Activated gamma-delta T cell treated with anti-CD3 and anti-CD28 coated beads, Interleukin-2, amount 50 U/mL, for 16 hours (primary cell): ENCODE results near the gene ACTC1.
"Not testable (repeated sequence)": the region's sequence is repeated elsewhere in the genome, so short reads cannot be mapped to it uniquely, and the experiment has no call there.

ENCODE experiments used
- DNase-seq: peaks from one replicate; pipeline ENCODE4 v3.0.0-alpha.2; 2020; ENCODE audit warnings: low read depth

Gene ACTC1

DNA sequence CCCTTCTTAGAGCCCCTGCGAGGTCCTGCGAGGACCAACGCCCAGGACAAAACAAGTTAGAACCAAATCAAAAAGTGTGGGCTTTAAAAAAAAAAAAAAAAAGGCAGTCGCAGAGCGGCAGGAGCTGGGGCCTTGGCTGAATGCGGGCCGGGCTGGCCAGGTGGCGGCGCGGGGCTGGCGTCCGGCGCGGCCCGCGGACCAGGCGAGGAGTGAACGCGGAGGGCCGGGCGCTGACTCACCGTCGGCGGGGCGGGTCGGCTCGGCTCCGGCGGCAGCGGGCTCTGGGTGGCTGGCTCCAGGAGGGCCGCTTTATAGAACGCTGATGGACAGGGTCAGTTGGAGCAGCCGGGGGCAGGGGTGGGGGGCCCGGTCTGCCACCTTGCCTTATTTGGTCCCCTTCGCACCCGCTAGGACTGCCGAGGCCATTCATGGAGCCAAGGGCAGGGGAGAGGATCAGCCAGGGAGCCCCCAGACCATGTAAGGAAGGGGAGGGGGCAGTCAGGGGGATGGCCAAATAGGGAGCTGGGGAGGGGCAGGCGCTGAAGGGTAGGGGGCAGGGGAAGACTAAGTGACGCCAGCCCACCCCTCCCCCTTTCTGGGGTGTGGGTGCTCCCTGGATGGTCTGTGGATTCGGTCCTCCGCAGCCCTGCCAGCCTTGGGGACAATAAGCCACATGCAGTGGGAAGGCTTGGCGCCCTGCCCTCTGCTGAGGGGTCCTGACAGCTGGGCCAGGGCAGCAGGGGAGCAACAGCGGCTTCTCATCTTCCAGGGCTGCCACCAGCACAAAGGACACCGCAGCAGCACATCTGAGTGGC is at the start of gene ACTC1:
Gene ACTC1 (minus strand): TSS at position 283 of the 815 bp plus-strand sequence. CDS start 741 bp downstream, outside the sequence.
- DNase-seq = no peak

- no peak for DNase-seq
Measured at GRCh38 chr15:34841262-34841725, 45.9 kb upstream of the ACTC1 start.

GRCh38 chr15:34838282-34838681 is 42.9 kb upstream of the ACTC1 start:
- DNase-seq = no peak

DNA sequence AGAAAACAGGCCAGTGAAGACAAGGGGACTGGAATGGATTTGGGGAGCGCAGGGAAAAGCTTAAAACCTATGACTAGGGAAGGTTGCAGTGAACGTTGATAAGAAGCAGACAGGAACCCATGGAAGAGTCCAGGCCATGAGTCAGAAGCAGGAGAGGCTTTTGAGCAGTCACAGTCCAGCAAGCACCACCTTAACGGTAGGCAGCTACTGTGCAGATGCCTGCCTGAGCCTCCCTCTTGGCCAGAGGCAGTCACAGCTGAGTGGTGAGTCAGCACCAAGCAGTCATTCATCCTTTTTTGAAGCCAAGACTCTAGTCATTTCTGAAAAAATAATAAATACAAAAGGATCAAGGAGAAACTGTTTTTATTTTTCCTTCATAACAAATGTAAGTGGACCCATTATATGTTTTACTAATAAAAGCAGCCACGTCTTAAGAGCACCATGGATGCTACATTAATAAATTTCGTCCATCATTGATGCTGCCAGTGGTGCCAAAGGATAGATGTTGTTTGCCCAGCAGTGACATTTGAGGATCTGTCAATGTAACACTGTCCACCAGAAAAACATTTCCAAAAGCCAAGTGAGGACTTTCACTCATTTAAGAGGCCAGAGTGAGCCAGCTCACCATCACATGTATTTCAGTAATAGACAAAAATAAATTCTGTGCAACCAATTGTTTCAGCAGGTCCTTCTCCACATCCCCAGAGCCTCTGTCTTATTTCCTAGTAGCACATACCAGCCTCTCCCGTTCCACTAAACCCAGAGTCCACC is 42.1 kb upstream of the ACTC1 start:
- DNase-seq = no peak

GRCh38 chr15:34828145-34828911 is 33.0 kb upstream of the ACTC1 start:
- no peak for DNase-seq

DNA sequence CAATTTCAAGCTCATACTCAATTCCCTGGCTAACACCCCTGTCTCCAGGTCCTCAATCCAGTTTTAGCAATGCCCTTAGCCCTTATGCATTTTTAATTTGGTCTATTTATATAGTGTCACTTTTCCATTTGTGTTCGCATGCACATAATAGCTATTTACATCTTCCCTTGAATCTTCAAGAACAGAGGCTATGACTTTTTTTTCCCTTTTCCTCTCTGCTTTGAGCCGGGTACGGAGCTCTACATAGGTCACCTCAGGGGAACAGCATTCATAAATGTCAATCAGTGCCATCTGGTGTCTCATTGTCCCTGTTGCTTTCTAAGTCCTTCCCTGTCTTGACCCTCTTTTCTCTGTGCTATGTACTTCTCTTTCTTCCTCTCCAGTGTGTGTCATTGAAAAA is 26.5 kb upstream of the ACTC1 start:
- DNase-seq = no peak

DNA sequence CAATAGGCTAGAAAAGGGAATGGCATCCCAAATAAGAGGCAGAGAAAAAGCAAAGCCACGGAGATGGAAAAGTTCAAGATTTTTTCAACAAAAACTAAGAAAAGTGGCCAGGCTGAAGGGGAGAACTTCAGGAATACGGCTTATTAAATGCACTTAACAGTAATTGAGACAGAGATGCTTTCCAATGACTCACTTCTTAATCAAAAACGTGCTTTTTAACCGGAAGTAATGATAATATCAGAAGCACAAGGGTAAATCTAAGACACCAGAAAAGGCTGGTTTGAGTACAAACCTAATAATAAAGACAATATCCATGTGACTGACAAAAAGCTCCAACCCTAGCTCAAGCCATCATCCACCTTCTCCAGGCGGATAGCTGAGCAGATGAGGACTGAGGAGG is 24.8 kb upstream of the ACTC1 start:
- DNase-seq = no peak

- DNase-seq = no peak
Measured at GRCh38 chr15:34818526-34818925, 23.2 kb upstream of the ACTC1 start.

- no peak for DNase-seq
Measured at GRCh38 chr15:34815836-34816235, 20.5 kb upstream of the ACTC1 start.

- DNase-seq = no peak
Measured at GRCh38 chr15:34813446-34814190, 18.3 kb upstream of the ACTC1 start.

- DNase-seq = not testable (repeated sequence)
Measured at GRCh38 chr15:34812868-34813365, 17.6 kb upstream of the ACTC1 start.

GRCh38 chr15:34812369-34812768 is 17.0 kb upstream of the ACTC1 start:
- DNase-seq = no peak

- DNase-seq = no peak
Measured at GRCh38 chr15:34810443-34811129, 15.2 kb upstream of the ACTC1 start.

DNA sequence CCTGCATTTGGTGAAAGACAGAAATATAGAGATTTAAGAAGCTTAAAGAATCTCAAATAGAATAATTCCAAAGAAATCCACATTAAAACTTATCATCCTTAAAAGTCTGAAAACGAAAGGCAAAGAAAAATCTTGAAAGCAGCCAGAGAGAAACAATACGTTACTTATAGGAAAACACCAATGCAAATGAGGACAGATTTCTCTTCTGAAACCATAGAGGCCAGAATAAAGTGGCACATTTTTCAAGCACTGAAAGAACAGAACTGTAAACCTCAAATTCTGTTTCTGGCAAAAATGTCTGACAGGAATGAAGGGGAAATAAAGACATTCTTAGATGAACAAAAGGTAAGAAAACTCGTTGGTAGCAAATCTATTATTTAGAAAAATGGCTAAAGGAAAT is 13.8 kb upstream of the ACTC1 start:
- DNase-seq = no peak

DNA sequence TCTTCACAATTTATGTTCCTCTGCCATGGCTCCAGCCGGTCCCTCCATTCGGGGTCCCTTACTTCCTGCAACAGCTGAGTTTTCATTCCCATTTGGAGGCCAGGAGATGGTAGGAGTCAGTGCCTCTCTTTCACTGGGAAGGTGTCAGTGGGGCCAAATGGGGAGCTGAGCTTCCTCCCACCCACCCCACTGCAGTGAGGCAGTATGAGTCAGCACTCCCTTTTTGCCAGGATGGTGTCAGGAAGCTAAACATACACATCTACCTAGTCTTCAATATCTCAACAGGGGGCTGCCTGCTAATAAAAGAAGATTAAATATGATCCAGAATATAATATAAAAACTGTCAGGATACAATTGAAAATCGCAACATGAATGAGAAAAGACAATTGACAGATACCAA is 12.7 kb upstream of the ACTC1 start:
- no peak for DNase-seq

DNA sequence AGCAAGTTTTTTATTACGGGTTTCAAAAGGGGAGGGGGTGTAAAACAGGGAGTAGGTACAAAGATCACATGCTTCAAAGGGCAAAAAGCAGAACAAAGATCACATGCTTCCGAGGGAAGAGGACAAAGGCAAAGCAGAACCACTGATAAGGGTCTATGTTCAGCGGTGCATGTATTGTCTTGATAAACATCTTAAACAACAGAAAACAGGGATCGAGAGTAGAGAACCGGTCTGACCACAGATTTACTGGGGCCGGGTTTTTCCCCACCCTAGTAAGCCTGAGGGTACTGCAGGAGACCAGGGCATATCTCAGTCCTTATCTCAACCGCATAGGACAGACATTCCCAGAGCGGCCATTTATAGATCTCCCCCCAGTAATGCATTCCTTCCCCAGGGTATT is 11.9 kb upstream of the ACTC1 start:
- not testable (repeated sequence) for DNase-seq

DNA sequence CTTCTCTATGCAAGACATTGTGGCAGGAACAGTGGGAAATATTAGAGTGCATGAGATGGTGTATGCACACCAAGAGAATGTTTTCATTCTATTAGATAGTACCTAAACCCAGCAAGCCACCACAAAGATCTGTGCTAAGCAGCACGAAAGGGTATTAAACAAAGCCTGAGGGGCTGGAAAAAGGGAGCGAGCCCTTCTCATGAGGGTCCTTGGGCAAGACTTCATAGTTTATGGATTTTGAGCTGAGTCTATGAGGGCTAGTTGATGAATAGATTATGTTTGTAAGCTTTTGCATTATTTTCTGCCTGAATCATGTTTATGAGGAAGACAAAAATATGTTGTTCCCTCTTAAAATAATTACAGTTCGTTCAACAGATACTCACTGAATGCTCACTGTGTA is 9.4 kb upstream of the ACTC1 start:
- DNase-seq = no peak

DNA sequence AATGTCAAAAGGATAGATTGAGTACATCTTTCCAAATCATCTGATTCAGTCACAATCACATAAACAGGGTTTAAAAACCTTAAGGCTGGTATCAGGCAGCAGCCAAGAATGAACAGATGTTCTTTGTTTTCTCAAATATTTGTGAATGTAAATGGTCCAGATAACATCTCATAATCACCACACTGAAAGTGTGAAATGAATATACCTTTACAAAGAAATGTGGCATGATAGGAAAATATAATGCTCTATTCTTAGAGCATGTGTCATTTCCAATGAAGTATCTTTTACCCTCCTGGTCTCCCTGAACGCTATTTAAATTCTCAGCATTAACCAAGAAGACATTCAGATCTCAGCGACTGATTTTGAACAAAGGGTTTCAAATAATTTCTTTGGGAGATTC is 8.8 kb upstream of the ACTC1 start:
- DNase-seq = no peak

GRCh38 chr15:34802803-34803750 is 7.7 kb upstream of the ACTC1 start:
- no peak for DNase-seq

DNA sequence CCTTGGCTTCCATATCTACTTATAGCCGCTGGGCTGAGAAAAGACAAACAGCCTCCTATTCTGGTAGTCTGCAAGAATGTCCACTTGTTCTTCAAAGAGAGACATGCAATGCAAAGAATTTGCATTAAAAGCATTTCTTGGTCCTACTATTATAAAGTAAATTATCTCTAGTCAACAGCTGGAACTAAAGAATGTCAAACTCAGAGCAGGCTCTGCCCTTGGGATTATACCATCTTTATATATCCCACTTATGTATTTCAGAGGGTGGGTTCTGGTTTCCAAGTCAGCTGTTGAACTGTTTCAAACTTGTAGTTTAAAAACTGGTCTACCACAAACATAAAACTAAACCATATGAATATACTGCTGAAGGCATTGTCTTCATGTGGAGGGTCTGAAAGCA is 7.0 kb upstream of the ACTC1 start:
- no peak for DNase-seq
